ENCODE results near the gene BMAL1. TPM values are rescaled to one million over a fixed set of nuclear protein-coding genes. Genes with fewer than 3 reads are reported as not detected.

BMAL1 gene
- total RNA-seq, 1 experiment from 2014 or later: 3.3 TPM

- Mint-ChIP-seq H3K27ac (no peak overlapping the region), H3K36me3 (ENCODE audit: insufficient read depth in 1 of 3, low read depth in 3 of 3) (no peaks in the 10 kb centered on the region), H3K4me1 (peaks cover 0 to 3% of the 10 kb centered on the region in 2 experiments; a peak in 1 of 4 replicates), H3K9me3 (no peaks in the 10 kb centered on the region), H3K27me3 (ENCODE audit: low read depth) (peaks cover 10% of the 10 kb centered on the region), H3K4me3 (no peak overlapping the region)
- DNase-seq: no peak
- H3K18ac ChIP-seq (ENCODE audit: insufficient read length, low read depth, low read length): no peak overlapping the region
- TF ChIP-seq, protein P1, sequence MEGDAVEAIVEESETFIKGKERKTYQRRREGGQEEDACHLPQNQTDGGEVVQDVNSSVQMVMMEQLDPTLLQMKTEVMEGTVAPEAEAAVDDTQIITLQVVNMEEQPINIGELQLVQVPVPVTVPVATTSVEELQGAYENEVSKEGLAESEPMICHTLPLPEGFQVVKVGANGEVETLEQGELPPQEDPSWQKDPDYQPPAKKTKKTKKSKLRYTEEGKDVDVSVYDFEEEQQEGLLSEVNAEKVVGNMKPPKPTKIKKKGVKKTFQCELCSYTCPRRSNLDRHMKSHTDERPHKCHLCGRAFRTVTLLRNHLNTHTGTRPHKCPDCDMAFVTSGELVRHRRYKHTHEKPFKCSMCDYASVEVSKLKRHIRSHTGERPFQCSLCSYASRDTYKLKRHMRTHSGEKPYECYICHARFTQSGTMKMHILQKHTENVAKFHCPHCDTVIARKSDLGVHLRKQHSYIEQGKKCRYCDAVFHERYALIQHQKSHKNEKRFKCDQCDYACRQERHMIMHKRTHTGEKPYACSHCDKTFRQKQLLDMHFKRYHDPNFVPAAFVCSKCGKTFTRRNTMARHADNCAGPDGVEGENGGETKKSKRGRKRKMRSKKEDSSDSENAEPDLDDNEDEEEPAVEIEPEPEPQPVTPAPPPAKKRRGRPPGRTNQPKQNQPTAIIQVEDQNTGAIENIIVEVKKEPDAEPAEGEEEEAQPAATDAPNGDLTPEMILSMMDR (conservative IDR thresholded peaks at IDR 0.05): peak; percentile 45
- no peaks in the 10 kb centered on the region for H3K79me2 ChIP-seq (ENCODE audit: insufficient read depth, low read length)
- H4K91ac ChIP-seq (ENCODE audit: insufficient read length, low read depth, low read length): no peak overlapping the region
- H2BK5ac ChIP-seq (ENCODE audit: insufficient read length, low read length): no peak overlapping the region
- H3K14ac ChIP-seq (ENCODE audit: insufficient read depth, low read length): no peak overlapping the region
- H4K20me1 ChIP-seq (ENCODE audit: control insufficient read depth, insufficient read depth, insufficient read length): no peaks in the 10 kb centered on the region
- no peaks in the 10 kb centered on the region for H3K27me3 ChIP-seq (ENCODE audit: insufficient read depth, low read length)
- H3K79me1 ChIP-seq (ENCODE audit: insufficient read depth, low read depth, low read length, poor library complexity, severe bottlenecking): no peaks in the 10 kb centered on the region
- no peak overlapping the region for H2BK15ac ChIP-seq (ENCODE audit: low read depth, low read length)
- H2AK5ac ChIP-seq (ENCODE audit: insufficient read length, low read length): no peak overlapping the region
- no peak overlapping the region for H3K56ac ChIP-seq (ENCODE audit: insufficient read length, low read depth, low read length)
- no peaks in the 10 kb centered on the region for H3K4me1 ChIP-seq (ENCODE audit: insufficient read depth, low read length)
- H3T11ph ChIP-seq (ENCODE audit: low read length): no peak overlapping the region
- no peak overlapping the region for H3K27ac ChIP-seq (ENCODE audit: insufficient read length, low read depth, low read length)
- H2AFZ ChIP-seq (ENCODE audit: low read length): no peak overlapping the region
- no peak overlapping the region for H3K4me2 ChIP-seq (ENCODE audit: insufficient read depth, insufficient read length, low read length)
- no peak overlapping the region for H4K5ac ChIP-seq (ENCODE audit: insufficient read length, low read depth, low read length)
- WGBS (ENCODE audit: extremely low coverage, insufficient read length, low lambda C conversion rate): no CpG with 5 or more reads among the region's 2 CpGs
- H3K23me2 ChIP-seq (ENCODE audit: insufficient read length, low read depth, low read length, poor library complexity, severe bottlenecking): no peaks in the 10 kb centered on the region
- H3K23ac ChIP-seq (ENCODE audit: insufficient read length, low read depth, low read length): no peak overlapping the region
- no peak overlapping the region for H2BK20ac ChIP-seq (ENCODE audit: low read depth, low read length, poor library complexity, severe bottlenecking)
- H2BK12ac ChIP-seq (ENCODE audit: insufficient read length, low read depth, low read length): no peak overlapping the region
- H2BK120ac ChIP-seq (ENCODE audit: low read depth, low read length, poor library complexity, severe bottlenecking): no peak overlapping the region
- H3K9ac ChIP-seq (ENCODE audit: extremely low read depth, insufficient read length, low read length): no peak overlapping the region
- no peak overlapping the region for H3K4ac ChIP-seq (ENCODE audit: low read depth, low read length)
- no peaks in the 10 kb centered on the region for H3K9me3 ChIP-seq (ENCODE audit: control insufficient read depth, low read depth, low read length)
- no peak overlapping the region for H4K8ac ChIP-seq (replicated peaks; ENCODE audit: insufficient read length, low read depth, low read length)
Observed at GRCh38 chr11:13249992-13250391, 27.6 kb upstream of the BMAL1 start.
